Lower leg skin (tissue), 4 donors: ENCODE results near the gene KHDRBS2. TPM values are rescaled to one million over a fixed set of nuclear protein-coding genes. Genes with fewer than 3 reads are reported as not detected.

Source experiments
- DNase-seq, 2 donors: peaks; one replicate each; pipeline ENCODE4 v3.0.0-alpha.2; 2019; ENCODE audit warnings: low spot score in 2 of 2
- H3K4me3 ChIP-seq: fragments of 200-600 bp; sonication (generic); 2 replicates; pipeline ENCODE4 v1.5.1; 2017; ENCODE audit warnings: mild to moderate bottlenecking, low read depth; ENCODE audit not compliant: poor library complexity, severe bottlenecking
- POLR2A ChIP-seq, 2 donors: fragments of 450-650 bp; IDR thresholded peaks; one replicate each; pipeline ENCODE4 v1.6.1; 2016 to 2017; ENCODE audit warnings: antibody characterized with exemption in 2 of 2, mild to moderate bottlenecking in 1 of 2, moderate library complexity in 1 of 2
- WGBS, 2 donors: methylation state at CpG; one replicate each; pipeline ENCODE4 v1.1.5; 2018; 5-methylcytosine and 5-hydroxymethylcytosine counted together
- intact Hi-C: fragments of 100-400 bp; cut with DNase I; formaldehyde crosslinking; loops from one replicate; pipeline ENCODE4 v1.15.0; 2023; ENCODE audit warnings: low total_unique reads
- total RNA-seq, 4 donors: library from RNA; depleted of rRNA; stranded (reverse); fragments of >200 nt; gene quantifications; one replicate each; pipeline ENCODE4 v1.1.0, GENCODE V29; 2016
- TF ChIP-seq, protein P1 (sequence below), 3 donors: fragments of 450-650 bp; IDR thresholded peaks; one replicate each; pipeline ENCODE4 v1.5.1; 2016; ENCODE audit warnings: antibody characterized with exemption in 3 of 3, mild to moderate bottlenecking in 3 of 3, moderate library complexity in 2 of 3

The KHDRBS2 gene
- total RNA-seq, 4 donors from 2014 or later, result 0.19 TPM; not detected in 3

GRCh38 chr6:62146954-62147853 lies 138.8 kb downstream of the KHDRBS2 start:
- intact Hi-C loops, result no loop called here
- WGBS, 2 donors, result 57 to 74% methylated on average over 4 of the region's 4 CpGs
- no peak overlapping the region for H3K4me3 ChIP-seq
- TF ChIP-seq, protein P1, sequence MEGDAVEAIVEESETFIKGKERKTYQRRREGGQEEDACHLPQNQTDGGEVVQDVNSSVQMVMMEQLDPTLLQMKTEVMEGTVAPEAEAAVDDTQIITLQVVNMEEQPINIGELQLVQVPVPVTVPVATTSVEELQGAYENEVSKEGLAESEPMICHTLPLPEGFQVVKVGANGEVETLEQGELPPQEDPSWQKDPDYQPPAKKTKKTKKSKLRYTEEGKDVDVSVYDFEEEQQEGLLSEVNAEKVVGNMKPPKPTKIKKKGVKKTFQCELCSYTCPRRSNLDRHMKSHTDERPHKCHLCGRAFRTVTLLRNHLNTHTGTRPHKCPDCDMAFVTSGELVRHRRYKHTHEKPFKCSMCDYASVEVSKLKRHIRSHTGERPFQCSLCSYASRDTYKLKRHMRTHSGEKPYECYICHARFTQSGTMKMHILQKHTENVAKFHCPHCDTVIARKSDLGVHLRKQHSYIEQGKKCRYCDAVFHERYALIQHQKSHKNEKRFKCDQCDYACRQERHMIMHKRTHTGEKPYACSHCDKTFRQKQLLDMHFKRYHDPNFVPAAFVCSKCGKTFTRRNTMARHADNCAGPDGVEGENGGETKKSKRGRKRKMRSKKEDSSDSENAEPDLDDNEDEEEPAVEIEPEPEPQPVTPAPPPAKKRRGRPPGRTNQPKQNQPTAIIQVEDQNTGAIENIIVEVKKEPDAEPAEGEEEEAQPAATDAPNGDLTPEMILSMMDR (IDR thresholded peaks at IDR 0.05), result no peak
- TF ChIP-seq POLR2A (IDR thresholded peaks at IDR 0.05), result no peak
- DNase-seq, result no peak

DNA sequence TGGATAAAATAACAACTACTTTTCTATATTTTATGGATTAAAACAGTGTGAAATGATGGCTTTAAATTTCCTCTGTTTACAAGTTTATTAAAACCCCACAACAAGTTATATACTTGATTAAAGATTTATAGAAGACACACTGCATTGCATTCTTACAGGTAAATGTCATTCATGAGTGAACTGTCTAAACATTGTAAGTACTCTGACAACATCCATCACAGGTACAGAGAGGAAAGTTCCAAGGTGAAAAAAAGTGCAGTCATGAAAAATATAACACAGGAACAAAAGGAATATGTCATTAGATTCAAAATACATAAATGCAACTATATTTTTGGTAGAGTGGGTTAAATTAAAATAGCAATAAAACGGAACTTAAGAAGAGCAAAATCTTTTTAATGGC lies 156.9 kb downstream of the KHDRBS2 start:
- TF ChIP-seq, protein P1 (IDR thresholded peaks at IDR 0.05), result no peak
- no peak for TF ChIP-seq POLR2A (IDR thresholded peaks at IDR 0.05)
- 53 to 70% methylated on average over 1 of the region's 1 CpG for WGBS, 2 donors
- DNase-seq, result no peak
- no peak overlapping the region for H3K4me3 ChIP-seq
- intact Hi-C loops, result no loop called here

DNA sequence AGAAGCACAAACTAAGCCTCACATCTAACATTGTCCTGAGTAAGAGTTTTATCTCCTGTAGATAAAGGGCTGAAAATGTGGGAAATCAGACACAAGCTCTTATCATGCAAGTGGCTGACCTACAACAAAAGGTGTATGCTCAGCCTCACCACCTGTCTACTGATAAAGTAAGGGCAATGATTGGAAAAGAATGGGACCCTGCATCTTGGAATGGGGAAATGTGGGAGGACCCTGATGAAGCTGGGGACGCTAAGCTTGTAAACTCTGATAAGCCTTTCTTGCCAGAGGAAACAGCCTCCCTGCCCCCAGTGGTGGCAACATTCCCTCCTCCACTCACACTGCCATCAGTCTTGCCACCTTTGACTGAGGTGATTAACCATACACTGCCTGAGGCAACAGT lies 166.6 kb downstream of the KHDRBS2 start:
- no peak overlapping the region for H3K4me3 ChIP-seq
- DNase-seq, result peak in 1 of 2 donors; percentile 36
- 54 to 83% methylated on average over 1 of the region's 1 CpG for WGBS, 2 donors
- TF ChIP-seq POLR2A (IDR thresholded peaks at IDR 0.05), result no peak
- TF ChIP-seq, protein P1 (IDR thresholded peaks at IDR 0.05), result no peak
- intact Hi-C loops, result no loop called here

GRCh38 chr6:62103186-62103859 lies 182.7 kb downstream of the KHDRBS2 start:
- 91 to 93% methylated on average over 8 of the region's 8 CpGs for WGBS, 2 donors
- no peak overlapping the region for H3K4me3 ChIP-seq
- intact Hi-C loops, result no loop called here
- DNase-seq, result peak in 1 of 2 donors; percentile 58
- no peak for TF ChIP-seq POLR2A (IDR thresholded peaks at IDR 0.05)
- TF ChIP-seq, protein P1 (IDR thresholded peaks at IDR 0.05), result no peak

DNA sequence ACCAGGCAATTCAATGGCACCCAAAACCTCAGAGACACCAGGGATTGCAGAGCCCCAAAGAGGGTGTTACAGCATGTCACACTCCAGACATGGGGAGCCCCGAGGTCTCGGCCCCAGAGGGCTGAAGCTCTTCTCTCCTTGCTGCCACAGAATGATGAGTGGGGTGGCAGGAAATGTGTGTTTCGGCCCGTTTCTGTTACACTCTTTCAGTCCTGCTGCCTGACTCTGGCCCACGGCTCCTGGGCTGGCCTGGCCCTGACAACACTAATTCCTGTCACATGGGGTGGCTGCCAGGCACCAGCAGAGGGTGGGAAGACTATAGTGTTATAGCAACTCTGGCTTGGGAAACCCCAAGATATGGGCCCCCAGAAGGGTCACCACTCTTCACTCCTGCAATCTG lies 183.6 kb downstream of the KHDRBS2 start:
- intact Hi-C loops, result no loop called here
- WGBS, 2 donors, result 85 to 88% methylated on average over 5 of the region's 5 CpGs
- peak in 1 of 2 donors; percentile 62 for DNase-seq
- TF ChIP-seq POLR2A (IDR thresholded peaks at IDR 0.05), result no peak
- TF ChIP-seq, protein P1 (IDR thresholded peaks at IDR 0.05), result no peak
- H3K4me3 ChIP-seq, result no peak overlapping the region
